ENCODE data around the gene SIL1.
"Not testable (repeated sequence)": the region's sequence is repeated elsewhere in the genome, so short reads cannot be mapped to it uniquely, and the experiment has no call there.

Gene SIL1

DNA sequence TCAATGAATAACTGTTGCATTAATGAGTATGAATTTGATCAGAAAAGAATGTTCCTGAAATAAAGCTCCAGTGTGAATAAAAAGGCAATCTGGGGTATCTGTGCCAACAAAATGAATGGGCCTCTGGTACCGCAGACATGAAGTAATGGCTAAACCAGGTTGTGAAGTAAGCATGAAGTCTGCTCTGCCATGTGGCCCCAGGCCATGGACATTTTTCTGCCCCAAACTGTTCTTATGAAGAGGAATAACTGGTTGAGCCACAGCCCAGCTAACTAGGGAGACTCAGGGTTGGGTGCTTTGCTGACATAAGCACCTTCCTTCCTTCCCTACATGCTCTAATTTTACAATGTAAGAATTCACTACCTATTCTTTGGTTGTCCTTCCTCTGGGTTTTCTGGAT is 175.6 kb downstream of the SIL1 start:
- no peak for DNase-seq (ENCODE audit: low read depth)

DNA sequence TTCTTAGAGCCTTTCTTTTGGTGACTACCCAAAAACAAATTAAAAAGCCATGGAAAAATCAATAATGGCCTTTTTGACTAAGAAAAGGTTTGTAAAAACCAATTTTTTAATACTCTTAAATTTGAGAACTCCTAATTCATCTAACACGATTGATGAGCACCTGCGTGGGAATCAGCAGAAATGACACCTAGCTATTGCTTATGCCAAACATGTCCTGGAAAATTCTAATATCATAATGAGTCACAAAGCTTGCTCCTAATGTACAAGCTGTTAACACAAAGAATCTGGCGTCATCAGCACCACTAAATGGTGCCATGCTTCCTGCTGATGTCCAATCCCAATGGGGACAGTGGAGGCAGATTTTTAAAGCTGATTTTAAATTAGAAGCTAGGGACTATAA is 176.8 kb downstream of the SIL1 start:
- no peak for DNase-seq (ENCODE audit: low read depth)

DNA sequence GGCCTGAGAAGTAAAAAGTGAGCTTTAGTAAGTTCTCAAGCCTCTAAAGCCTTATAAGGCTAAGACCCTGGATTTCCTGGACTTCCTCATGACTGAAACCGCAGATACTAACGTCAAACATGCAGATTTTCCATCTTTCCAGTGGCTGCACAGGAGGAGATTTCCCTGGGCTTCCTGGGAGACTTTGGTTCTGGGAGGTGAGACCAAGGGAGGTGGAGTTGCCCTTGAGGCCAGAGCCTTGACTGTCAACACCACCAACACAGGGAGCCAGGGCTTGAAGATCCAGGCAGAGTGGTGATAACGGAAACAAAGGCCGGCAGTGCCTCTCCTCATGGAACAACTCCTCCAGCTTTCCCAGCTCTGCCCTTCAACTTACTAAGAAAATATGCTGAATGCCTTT is 178.3 kb downstream of the SIL1 start:
- DNase-seq (ENCODE audit: low read depth), result no peak

DNA sequence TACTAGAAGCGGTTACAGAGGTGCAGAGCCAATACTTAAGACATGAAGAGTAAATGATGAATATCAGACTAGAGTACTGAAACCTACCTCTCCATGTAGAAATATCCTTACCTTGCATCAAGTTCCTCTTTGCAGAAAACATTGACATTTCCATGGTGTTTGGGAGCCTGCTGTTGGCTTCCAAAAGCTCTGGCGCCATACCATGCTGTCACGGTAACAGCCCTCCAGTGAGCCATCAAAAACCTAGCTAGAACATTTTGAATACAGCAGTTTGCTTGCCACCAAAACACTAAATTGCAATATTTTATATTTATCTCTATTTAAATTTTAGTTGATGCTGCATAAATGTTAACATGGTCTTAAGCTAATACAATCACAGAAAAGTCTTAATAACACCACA is 179.0 kb downstream of the SIL1 start:
- DNase-seq (ENCODE audit: low read depth), result no peak

DNA sequence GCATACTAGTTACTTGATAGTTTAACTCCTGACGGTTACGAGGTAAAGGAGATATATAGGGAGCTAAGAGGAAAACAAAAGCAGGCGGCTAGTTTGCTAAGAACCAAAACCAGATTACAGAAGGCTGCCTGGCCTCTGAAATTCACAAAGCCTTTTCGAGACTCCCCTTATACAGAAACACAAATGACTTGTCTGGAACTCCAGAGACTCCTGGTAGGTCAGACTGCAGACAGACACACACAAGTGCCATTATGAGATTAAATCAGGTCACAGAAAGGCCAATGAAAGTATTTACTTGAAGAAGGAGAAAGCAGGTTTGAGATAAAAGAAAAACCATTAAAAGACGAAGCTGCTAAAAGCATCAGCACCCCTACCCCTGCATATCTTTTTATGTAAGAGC is 180.5 kb downstream of the SIL1 start:
- DNase-seq (ENCODE audit: low read depth), result no peak

DNA sequence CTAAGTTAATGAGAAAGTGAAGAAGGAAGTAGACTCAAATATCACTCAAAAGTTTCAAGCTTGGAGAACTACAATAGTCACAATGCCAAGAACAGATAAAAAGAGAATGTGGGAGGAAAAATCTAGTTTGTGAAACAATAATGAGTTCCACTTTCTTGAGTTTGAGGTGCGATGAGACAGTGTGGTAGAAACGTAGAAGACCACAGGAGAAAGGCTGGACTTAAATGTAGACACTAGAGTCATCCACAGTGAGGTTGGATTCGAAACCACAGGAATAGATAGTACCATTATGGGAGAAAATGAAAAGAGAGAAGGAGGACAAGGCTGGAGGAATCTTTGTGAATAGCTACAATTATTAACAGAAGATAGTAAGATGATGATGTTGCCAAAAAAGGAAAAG is 182.0 kb downstream of the SIL1 start:
- no peak for DNase-seq (ENCODE audit: low read depth)

DNA sequence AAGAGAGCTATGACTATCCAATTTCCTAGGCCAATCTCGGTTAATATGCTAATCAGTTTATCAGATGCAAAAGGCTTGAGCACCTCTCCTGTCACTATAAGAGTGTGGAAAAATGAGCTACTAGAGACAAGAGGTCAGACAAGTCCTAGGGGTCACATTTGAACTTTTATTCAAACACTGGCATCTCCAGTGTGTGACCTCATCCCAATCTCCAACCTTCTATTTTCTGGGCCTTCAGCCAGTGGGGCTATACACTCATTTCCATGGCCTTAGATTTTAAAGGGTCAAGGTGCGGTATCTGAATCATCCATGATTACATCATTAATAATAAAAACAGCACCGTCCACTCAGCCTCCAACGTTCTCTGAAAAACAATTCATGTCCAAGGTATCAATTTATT is 183.4 kb downstream of the SIL1 start:
- no peak for DNase-seq (ENCODE audit: low read depth)

DNA sequence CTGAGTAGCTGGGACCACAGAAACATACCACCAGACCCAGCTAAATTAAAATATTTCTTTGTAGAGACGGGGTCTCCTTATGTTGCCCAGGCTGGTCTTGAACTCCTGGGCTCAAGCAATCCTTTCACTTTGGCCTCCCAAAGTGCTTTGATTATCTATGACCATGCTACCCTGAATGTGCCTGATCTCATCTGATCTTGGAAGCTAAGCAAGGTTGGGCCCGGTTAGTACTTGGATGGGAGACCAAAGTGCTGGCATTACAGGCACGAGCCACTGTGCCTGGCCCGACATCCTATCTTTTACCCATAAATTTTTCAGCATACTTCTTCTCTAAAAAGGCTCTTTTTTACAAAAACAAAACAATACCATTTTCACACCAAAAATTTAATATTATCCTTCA is 186.0 kb downstream of the SIL1 start:
- DNase-seq (ENCODE audit: low read depth), result no peak

DNA sequence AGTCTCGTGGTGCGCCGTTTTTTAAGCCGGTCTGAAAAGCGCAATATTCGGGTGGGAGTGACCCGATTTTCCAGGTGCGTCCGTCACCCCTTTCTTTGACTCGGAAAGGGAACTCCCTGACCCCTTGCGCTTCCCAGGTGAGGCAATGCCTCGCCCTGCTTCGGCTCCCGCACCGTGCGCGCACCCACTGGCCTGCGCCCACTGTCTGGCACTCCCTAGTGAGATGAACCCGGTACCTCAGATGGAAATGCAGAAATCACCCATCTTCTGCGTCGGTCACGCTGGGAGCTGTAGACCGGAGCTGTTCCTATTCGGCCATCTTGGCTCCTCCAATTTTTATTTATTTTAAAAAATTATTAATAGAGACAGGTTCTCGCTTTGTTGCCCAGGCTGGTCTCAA is 187.0 kb downstream of the SIL1 start:
- DNase-seq (ENCODE audit: low read depth), result not testable (repeated sequence)

DNA sequence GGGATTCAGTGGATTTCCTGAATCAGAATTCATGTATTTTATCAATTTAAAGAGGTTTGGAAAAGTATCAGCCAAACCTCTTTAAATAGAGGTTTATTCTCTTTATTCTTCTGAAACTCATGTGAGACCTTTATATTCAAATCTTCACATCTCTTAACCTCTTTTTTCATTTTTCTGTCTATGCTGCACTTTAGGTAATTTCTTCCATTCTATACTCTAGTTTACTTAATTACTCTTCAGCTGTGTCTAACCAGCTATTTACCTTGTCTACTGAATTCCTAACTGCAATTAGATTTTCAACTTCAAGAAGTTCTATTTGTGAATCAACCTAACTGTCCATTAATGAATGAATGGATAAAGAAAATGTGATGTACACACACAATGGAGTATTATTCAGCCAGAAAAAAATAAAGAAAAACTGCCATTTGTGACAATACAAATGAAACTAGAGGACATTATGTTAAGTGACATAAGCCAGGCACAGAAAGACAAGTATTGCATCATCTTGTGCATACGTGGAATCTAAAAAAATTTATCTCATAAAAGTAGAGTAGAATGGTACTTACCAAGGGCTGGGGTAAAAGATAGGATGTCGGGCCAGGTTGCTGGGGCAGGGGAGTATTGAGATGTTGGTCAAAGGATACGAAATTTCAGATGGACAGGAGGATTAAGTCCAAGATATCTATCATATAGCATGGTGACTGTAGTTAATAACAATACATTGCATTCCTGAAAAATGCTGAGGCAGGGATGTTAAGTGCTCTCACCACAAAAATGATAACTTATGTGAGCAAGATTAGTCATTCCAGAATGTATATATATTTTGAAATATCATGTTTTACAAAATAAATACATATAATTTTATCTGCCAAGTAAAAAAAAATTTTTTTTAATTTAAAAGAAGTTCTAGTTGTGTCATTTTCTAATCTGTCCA is 193.5 kb downstream of the SIL1 start:
- DNase-seq (ENCODE audit: low read depth), result no peak

DNA sequence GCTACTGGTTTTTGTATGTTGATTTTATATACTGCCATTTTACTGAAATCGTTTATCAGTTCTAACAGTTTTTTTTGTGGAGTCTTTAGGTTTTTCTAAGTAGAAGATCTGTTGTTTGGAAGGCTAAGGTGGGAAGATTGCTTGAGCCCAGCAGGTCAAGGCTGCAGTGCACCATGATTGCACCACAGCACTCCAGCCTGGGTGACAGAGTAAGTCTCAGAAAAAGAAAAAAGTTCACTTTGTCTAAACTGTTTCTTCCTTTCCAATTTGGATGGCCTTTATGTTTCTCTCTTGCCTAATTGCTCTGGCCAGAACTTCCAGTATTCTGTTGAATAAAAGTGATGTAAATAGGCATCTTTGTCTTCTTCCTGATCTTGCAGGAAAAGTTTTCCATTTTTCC is 198.5 kb downstream of the SIL1 start:
- DNase-seq (ENCODE audit: low read depth), result no peak

DNA sequence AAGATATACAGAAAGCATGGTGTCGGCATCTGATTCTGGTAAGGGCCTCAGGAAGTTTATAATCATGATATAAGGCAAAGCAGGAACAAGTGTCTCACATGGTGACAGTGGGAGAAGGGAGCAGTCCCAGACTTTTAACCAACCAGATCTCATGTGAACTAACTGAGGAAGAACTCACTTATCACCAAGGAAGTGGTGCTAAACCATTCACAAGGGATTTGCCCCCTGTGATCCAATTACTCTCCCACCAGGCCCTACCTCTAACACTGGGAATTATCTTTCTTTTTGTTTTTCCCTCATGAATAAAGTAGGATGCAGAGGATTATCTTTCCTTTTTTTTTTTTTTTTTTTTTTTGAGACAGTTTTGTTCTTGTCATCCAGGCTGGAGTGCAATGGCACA is 199.6 kb downstream of the SIL1 start:
- DNase-seq (ENCODE audit: low read depth), result no peak

DNA sequence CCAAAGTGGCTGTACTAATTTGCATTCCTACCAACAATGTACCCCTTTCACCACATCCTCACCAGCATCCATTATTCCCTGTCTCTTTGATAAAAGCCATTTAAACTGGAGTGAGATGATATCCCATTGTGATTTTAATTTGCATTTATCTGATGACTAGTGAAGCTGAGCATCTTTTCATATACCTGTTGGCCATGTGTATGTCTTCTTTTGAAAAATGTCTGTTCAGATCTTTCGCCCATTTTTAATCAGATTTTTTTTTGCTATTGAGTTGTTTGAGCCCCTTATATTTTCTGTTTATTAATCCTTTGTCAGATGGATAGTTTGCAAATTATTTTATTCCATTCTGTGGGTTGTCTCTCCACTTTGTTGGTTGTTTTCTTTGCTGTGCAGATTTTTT is 202.0 kb downstream of the SIL1 start:
- no peak for DNase-seq (ENCODE audit: low read depth)

DNA sequence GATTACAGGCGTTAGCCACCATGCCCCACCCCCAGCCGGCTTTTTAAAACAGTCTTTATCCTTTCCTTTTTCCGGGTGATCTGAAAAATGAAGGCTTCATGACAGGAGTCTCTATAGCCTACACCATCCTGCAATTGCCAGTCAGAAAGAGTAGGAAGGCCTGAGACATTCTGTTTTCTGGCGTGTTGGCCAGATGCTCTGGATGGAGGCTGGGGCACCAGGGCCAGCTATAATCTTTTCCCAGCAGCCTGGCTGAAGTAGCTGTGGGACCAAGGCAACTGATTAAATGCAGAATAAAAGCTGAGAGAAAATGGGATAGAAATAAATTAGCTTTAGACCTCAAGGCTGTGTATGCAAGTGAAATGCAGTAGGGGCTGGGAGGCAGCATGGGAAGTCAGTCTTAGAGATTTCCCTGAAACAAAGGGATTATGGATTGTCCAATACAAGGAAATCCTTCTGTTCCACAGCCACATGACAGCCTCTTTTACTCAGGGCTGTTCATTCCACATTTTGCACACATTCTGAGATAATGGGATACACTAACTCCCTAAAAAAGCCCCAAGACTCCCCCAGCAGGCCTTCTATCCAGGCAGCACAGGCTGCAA is 207.1 kb downstream of the SIL1 start:
- DNase-seq (ENCODE audit: low read depth), result no peak

DNA sequence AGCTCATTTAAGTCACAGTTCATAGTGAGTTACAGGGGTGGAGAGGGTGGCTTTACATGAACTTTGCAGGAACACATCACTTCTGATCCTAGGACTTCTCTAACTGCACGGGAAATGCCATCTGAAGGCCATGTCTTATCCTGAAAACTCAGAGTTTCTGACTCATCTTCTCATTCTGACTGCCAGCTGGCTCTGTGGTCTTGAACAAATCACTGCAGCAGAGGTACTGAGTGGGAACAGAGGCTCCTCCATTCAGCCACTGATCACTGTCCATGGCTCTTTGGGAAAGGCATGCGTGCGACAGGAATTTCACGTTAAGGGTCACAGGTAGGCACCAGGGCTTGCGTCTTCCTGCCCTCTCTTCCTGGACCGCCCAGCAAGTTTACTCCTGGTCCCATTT is 208.4 kb downstream of the SIL1 start:
- no peak for DNase-seq (ENCODE audit: low read depth)

DNA sequence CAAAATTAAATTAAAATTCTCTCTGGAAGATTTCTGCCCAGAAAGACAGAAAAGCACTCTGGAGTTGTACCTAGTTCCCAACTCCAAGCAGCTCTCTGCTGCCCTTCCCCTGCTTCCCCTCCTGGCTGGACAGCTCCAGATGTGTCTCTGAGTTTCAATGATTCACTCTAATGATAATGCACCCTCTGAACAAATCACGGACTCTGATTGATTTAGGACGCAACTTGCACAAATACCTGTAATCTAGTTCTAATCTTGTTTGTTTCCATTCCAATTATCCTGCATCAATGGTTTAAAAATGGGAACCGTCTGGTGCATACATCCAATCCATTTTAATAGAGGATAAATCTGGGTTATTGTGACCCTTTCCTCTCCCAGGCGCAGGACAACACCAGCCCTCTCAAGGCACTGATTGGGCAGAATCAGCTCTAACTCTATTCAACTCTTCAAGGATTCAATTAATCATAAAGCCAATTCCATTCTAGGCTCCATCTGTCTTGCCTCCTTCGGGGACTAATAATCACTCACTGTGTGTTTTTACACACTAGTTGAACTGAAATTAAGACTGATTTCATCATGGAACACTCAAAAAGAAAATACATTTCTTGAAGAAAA is 211.9 kb downstream of the SIL1 start:
- DNase-seq (ENCODE audit: low read depth), result no peak

DNA sequence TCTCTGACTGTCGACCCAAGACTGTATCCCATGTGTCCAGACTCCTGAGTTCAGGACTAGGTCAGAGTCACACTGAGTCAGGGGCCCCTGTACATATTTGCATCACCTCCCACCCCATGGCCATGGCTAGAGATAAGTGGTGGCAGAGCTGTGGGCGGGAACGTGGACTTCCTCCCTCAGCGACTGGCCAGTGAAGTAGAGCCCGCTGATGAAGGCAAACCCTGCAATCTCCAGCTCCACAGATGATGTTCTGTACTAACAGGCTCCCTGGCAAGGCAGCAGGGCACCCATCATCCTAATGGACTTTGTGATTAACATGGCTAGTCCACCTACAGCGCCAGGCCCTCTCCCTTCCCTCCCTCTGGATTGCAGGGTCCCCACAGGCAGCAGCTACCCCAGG is 212.5 kb downstream of the SIL1 start:
- no peak for DNase-seq (ENCODE audit: low read depth)

DNA sequence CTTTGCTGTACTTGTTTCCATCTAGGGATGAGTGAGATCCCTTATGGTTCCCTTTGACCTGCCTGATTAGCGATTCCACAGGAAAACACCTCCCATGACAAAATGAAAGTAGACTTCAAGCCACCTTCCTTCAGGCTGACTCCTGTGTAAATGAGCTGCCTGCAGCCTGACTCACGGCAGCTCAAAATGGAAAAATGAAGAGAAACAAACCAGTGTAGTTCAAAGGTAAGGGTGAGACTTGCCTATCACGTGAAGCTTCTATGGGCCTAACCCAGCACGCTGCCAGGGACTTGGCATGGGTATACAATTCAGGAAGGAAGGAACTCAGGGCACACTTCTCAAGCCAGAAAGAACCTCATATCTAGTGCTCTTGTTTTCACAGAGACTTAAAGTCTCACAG is 212.9 kb downstream of the SIL1 start:
- no peak for DNase-seq (ENCODE audit: low read depth)

DNA sequence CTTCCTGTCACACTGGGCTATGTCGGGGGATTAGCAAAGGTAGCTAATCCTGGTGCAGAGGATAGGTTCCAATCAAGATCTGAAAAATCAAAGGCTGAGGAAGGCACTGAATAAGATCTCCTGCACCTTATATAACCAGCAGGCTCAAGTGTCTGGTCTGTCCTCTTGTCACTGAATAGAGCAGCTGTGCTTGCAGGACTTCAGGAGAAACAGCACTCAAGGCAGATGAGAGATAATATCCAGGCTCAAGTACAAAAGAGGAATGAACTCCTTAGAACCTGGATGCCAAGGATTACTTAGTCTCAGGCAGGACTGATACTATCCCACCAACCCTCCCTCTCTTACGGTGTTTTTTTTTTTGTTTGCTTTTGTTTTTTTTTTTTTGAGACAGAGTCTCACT is 214.2 kb downstream of the SIL1 start:
- no peak for DNase-seq (ENCODE audit: low read depth)

DNA sequence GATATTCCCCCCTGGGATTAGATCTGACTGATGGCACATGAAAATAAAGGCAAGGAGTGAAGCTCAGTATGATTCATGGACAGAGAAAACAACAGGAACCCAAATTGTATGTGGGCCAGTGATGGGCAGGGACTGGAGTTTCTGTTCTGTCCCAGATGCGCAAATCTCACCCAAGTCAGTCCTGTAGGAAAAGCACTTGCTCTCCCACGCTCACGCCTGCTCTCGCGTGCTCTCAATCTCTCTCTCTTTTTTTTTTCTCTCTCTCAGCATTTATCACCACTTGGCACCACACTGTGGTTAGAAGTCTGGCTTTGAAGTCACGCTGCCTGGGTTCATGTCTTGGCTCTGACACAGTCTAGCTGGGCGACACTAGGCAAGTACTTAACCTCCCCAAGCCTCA is 216.6 kb downstream of the SIL1 start:
- DNase-seq (ENCODE audit: low read depth), result no peak

DNA sequence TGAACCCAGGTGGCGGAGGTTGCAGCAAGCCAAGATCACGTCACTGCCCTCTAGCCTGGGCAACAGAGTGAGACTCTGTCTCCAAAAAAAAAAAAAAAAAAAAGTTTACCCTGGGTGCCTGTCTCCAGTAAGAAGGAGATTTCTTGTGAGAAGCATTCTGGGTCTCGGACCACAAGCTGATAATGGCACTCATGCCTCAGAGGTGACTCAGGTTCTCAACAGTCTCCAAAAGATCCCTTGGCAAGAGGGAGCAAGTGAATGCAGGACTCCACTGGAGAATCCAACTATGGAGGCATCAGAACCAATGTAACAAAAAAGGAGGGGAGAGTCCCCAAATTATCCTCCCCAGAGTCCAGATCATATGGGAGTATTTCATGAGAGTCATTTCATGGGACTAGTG is 217.0 kb downstream of the SIL1 start:
- DNase-seq (ENCODE audit: low read depth), result no peak

DNA sequence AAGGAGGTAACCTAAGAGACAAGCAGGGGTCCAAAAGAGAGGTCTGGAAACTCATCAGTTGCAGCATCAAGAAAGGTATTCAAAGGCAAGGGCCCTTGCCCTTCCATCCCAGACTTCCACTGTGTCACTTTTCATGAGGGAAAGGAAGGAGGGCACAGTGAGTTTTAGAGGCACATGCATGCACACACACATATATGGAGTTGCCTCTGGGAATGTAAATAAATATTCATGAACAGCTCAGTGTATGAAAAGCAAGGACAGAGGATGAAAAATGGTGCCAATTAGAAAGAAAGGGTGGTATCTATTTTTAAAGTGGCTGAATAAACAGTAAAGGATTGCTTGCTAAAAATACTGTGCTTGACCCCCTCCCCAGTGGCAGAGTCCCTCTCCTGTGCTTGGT is 217.7 kb downstream of the SIL1 start:
- DNase-seq (ENCODE audit: low read depth), result no peak

DNA sequence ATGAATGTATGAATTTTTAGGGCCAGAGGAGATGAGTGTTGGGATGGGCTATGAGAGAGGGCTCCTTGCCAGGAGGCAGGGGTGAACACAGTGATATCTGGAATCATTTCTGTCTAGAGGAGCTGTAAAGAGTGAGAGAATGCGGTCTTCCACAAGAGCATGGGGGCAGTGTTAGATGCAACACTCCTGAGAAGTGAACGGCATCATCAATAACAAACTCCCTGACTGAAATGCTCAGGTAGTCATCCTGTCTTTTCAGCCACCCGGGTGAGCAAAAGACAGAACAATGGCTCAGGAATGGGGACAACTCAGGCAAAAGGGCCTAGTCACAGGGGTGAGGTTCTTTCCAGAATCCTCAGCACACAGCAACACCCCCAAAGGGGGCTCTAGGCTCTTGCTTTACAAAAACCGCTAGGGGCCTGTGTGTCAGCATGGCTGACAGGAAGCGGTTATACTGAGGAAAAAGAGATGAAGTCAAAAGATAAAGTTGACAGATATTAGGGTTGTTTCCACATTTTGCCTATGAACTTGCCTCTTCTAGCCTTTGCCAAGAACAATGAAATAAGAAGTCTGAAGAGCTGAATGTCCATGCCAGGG is 218.4 kb downstream of the SIL1 start:
- no peak for DNase-seq (ENCODE audit: low read depth)

Data from stimulated activated CD8-positive, alpha-beta memory T cell treated with anti-CD3 and anti-CD28 coated beads, Interleukin-12 subunit alpha, Interleukin-12 subunit beta, amount 100 ng/mL, for 1 hour (primary cell).